Stimulated activated CD8-positive, alpha-beta memory T cell treated with anti-CD3 and anti-CD28 coated beads, Interleukin-15, amount 100 ng/mL, for 48 hours (primary cell): ENCODE measurements around the gene PYGL.
"Not testable (repeated sequence)": the region's sequence is repeated elsewhere in the genome, so short reads cannot be mapped to it uniquely, and the experiment has no call there.

ENCODE experiments used
- DNase-seq, 2 donors: peaks; one replicate each; pipeline ENCODE4 v3.0.0-alpha.2; 2020; ENCODE audit warnings: low read depth in 2 of 2

The PYGL gene

GRCh38 chr14:50943943-50944646 lies at the start of gene PYGL:
PYGL (minus strand) TSS chr14:50944483; CDS start chr14:50944403, 80 bp downstream.
- peak; percentile 18 to 28 for DNase-seq

DNA sequence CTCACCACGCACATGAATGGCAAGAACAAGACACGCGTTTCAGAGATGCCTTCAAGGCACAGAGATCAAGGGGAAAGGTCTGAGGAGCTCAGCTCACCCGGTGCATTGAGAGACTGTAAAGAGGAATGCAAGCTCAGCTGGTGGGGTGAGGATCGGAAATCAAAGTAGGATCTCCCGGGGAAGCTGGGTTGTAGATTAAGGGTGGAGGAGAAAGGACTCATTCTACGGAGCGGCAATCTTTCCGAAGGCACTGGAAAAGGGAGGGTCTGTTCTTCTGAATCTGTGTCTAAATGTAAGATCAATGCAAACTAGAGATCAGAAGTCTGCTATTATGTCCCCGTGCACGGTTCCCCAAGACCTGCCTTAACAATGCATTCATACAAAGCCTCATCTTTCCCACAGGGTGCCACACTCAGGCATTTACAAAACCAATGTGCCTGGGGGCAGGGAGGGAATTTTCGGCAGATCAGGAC lies 41.6 kb upstream of the PYGL start:
- DNase-seq, result no peak

DNA sequence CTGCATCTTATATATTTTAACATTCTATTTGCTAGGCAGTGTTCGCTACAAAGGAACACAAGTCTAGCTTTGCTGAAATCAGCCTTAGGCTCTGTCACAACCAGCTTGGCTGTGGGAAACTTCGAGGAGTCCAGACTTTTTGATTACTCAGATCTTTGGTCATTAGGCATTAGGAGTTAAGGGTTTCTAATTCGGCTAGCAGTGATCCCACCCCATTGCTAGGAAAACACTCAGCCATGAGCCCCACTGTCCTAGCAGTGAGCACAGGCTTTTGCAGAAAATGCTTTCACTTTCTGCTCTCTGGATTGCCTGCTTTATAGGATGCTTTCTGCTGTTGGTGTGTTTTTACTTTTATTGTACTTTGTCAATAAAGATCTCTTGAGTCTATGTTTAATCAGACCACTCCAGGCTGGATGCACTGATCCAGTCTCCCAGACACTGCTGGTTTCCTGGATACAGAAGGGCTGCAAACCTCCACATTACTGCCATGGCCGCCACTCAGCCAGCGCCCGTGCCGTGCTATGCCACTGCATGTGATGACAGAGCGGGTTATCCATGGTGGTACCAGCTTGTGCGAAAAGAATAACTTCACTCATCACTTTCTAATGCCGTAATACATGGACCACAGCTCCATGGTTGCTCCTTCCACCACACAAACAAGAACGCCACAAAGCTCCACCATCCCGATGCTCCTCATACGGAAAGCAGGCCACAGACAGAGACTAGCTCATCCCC lies 41.0 kb upstream of the PYGL start:
- no peak for DNase-seq

DNA sequence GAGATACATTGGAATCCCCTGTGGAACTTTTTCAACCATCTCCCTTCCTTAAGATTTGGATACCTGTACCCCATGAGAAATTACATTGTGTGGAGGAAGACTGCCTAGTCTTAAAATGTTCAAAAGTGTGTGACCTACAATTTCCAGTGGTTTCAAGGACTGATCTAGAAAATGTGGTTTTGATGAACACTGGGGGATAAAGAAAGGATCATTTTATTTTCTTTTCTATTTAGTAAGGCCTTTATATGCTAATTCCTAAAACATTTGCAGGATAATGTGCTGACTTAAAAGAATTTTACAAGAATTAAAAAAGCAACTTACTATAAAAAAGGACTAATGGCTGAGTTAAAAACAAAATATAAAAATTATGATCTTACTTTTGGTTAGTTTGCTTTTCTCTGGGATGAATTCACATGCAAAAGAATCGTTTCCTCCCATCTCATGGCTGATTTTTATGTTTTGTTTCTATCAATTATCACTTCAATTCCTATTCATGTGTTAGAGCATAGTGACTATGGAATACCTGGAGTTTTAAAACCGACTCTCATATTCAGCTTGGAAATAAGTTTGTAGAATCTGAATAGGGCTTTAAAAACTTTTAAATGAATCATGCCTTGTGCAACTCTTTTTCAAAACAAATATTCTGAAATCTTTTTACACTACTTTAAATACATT lies 39.9 kb upstream of the PYGL start:
- no peak for DNase-seq

DNA sequence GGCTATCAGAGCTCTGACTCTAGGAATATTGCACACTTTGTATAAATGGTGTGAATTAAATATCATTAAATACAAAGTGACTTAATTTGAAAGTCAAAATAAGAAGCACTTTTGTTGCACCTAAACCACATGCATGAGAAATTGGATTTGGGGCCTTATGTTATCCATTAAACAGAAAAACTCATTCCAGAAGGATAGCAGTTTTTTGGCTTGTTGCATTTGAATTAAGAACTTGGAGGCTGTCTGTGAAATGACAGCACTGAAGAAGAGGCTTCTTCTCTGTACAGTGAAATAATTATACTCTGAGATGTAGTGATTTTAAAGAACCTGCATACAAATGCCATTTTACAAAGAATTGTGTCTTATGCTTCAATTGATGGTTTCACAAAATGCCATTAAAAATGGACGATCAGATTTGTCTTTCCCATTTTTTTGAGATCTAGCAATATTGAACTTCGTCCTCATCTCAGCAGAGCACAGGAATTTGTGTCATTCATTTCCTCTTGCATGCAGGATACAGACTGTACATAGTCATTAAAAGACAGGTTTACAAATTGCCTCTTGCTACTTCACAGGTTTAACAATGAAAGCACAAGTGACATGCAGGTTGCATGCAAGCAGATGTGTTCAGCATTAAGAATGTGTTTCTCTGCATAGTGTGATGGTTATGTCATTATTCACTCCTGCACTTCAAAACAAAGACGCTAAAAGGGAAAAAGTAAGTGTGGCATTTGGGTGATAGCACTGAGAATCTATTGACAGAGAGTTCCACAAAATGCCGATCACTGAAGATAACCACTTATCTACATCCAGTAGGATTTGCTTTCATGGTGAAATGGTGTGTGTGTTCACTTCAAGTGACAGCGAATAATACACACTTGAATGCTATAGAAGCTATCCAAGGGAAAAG lies 35.9 kb upstream of the PYGL start:
- no peak for DNase-seq

DNA sequence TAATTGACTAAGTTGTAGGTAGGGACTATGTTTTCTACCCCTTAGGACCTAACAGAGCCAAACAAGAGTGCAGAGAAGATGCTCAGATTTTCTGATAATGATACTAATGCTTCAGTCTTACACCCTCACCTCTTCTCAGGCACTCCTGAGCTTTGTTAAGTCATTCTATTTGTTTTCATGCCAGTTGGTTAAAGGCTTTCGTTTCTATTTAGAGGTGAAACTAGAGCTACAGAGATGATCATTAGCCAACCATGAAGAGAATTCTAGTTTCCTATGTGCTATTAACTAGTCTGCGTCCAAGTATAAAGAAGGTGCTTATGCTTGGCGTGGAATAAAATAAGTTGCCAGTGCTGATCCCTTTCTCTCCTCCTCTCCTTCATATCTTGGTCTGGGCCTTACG lies 34.6 kb upstream of the PYGL start:
- DNase-seq, result no peak

DNA sequence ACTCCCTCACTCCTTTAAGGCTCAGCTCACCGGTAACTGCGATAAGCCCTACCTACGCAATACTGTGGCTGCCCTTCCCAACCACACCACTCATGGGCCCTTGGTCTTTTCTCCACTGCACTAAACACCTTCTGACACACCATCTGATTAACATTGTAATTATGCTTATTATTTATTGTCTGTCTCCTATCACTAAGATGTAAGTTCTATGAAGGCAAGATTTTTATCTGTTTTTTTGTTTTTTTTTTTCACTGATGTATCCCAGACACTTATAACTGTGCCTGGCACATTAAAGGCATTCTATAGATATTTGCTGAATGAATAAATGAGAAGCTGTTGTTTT lies 34.2 kb upstream of the PYGL start:
- no peak for DNase-seq

DNA sequence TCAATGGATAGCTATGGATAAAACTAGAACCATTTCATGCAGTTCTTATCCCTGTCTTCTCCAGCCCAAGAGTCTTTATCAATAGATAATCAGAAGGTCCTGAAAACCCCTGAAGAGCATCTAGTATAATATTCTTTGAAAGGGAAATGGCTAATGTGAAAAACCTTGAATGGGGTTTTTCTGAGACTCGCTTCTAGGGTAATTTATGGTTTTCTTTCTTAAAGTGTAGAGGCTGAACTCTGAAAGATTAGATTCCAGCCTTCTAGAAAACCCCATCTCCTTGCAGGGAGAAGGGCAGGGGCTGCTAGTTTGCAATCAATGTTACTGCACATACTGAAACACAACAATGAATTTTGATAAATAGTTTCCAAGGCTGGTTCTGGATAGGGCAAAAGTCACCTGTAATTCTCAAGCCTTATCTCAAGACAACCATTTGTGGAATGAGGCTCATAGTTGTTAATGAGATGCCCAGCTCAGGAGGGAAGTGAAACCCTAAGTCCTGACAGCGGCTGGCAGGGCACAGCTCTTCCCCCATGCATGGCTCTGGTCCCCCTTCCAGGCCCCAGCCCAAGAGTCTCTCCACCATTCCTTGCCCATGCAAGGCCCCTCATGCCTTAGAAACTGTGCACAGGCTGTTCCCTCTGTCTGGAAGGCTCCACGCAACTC lies 33.7 kb upstream of the PYGL start:
- DNase-seq, result no peak

DNA sequence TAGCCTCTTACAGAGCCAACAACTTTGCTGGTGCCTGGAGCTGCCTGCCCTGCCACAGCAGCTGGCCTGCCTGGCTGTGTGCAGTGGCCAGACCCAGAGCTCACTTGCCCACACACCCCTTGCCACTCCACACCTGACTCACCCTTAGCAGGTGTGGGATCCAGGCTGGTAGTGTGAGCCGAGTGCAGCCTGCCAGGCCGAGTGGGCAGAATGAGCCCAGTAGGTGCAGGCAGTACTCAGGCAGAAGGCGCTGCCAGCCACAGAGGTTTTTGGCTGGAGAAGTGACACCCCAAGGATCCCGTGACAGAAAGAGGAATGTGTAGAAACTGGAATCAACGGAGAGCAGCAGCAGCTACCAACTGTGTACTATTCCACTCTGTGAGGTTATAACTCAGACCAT lies 29.8 kb upstream of the PYGL start:
- no peak for DNase-seq

GRCh38 chr14:50972734-50973133 lies 28.5 kb upstream of the PYGL start:
- no peak for DNase-seq

DNA sequence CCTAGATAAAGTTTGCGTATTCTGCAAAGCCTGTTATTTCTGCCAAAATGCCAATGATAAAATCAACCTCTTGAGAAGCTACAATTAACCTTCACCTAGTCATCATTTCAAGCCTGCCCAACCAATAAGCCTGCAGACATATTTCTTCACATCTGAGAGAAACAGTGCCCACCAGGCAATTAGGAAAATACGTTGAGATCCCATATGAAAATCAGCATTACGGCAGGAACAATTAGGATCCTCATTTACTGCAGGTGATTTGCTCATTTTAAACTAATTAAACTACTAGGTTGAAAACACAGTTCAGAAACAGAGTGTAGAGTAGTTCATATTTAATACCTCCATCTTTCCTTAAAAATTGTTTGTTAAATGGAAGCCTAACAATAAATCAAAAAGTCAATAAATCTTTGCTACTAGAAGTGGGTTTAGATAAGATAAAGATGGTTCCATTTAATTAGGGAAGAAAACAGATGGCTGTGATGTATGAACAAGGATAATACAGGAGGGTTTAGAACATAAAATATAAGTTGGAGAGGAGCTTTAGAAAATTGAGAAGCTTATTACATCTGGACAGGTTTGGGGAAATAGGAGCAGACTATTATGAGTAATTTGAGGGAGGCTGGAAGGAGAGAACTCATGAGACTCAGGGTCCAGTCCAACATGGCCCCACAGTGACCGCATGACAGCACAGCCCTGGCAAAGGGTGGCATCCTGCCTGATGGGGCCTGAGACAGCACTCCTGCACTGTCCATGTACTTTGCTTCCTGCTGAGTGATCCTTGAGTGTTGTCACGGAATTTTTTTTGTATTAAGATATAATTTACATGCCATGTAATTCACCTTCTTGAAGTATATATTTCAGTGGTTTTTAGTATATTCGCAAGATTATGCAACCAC lies 26.9 kb upstream of the PYGL start:
- no peak for DNase-seq

GRCh38 chr14:50967790-50968189 lies 23.5 kb upstream of the PYGL start:
- DNase-seq, result no peak

DNA sequence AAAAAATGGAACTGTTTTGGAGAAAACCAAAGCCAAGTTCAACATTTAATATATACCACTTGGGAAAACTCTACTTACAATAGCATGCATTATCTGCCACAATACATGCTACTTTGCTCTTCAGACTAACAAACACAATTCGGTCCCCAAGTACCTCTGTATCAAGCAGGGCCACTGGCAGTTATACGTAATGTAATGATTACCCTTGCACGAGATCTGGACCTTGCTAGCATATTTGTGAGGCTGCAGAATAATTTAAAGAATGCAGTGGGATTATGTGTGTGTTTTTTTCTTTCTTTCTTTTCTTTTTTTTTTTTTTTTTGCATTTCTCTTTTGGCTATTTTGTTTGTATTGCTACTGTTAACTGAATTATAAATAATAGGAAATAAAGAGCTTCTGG lies 22.8 kb upstream of the PYGL start:
- no peak for DNase-seq

DNA sequence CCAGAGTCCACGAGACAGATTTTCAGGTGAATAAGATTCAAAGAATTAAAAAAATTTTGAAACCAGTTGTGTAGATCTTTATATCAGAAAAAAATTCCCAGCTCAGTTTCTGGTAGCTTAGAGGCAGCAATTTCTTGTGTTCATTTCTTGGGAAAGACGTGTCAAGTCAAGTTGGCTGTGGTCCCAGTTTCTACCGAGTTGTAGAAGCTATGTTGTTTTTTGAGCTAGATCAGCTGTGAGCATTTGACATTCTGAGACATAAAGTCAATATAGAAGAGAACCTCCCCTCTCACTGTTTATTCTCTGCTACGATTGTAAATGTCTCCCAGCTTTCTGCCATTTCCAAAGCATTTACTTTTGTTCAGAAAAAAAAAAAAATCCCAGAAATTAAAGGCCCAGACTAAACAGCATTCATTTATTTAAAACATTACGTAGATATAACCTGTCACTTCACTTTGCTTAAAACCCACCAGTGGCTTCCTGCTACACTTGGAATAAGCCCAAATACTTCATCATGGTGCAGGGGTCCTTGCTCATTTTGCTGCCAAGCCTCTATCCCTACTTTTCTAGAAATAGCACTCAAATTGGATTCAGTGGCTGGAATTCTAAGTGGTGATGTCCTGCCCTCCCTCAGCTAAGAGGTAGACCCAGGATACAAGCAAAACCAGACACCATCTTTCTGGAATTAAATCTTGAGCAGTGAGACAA lies 20.6 kb upstream of the PYGL start:
- no peak for DNase-seq

- DNase-seq, result no peak
These were observed 19.6 kb upstream of the PYGL start for GRCh38 chr14:50963919-50964318.

GRCh38 chr14:50961605-50962221 lies 17.4 kb upstream of the PYGL start:
- DNase-seq, result no peak

DNA sequence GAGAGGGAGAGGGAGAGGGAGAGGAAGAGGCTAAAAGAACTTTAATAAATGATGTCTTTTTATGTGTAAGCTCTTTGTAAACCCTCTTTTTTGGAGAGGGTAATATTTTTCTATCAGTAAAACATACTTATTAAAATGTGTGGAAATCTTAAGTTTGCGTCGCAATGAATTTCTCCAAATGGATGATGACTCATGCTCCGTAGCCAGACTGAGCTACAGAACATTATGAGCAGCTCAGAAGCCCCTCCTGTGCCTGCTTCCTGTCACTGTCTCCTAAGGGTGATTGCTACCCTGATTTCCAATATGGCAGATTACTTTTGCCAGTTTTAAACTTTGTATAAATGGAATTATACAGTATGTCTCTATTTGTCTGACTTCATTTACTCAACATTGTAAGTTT lies 13.0 kb upstream of the PYGL start:
- DNase-seq, result no peak

DNA sequence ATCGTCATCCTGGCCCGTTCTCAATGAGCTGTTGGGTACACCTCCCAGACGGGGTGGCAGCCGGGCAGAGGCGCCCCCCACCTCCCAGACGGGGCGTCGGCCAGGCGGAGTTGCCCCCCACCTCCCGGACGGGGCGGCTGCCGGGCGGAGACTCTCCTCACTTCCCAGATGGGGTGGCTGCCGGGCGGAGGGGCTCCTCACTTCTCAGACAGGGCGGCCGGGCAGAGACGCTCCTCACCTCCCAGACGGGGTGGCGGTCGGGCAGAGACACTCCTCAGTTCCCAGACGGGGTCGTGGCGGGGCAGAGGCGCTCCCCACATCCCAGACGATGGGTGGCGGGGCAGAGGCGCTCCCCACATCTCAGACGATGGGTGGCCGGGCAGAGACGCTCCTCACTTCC lies 12.1 kb upstream of the PYGL start:
- DNase-seq, result not testable (repeated sequence)

GRCh38 chr14:50955373-50956043 lies 11.2 kb upstream of the PYGL start:
- DNase-seq, result peak in 1 of 2 donors; percentile 55
